Hepatocyte (in vitro differentiated cells): ENCODE results near the gene GPATCH1.

ENCODE experiments used
- CTCF ChIP-seq: fragments of 200-600 bp; sonication (generic); IDR thresholded peaks from 2 replicates; pipeline ENCODE4 v1.5.1; 2016; ENCODE audit warnings: antibody characterized with exemption, mild to moderate bottlenecking; ENCODE audit not compliant: poor library complexity
- EZH2 ChIP-seq: fragments of 200-600 bp; sonication (generic); IDR thresholded peaks from 2 replicates; pipeline ENCODE4 v1.6.1; 2016; ENCODE audit warnings: antibody characterized with exemption, mild to moderate bottlenecking, borderline replicate concordance

- no peak for TF ChIP-seq EZH2
- TF ChIP-seq CTCF = no peak
These were observed 12.6 kb downstream of the GPATCH1 start for GRCh38 chr19:33093420-33094210.
